SKM-1 treated with dmso at 0.1 percent for 144 hours (cell line): ENCODE data around the gene TRMT10A.
"Not testable (repeated sequence)": the region's sequence is repeated elsewhere in the genome, so short reads cannot be mapped to it uniquely, and the experiment has no call there.

Experiments
- DNase-seq: peaks from one replicate; lab custom pipeline; 2025; ENCODE audit not compliant: unreplicated experiment; lab: John Stamatoyannopoulos, UW

The TRMT10A gene

GRCh38 chr4:99552872-99553271, 11.0 kb downstream of the TRMT10A start:
- DNase-seq = no peak

DNA sequence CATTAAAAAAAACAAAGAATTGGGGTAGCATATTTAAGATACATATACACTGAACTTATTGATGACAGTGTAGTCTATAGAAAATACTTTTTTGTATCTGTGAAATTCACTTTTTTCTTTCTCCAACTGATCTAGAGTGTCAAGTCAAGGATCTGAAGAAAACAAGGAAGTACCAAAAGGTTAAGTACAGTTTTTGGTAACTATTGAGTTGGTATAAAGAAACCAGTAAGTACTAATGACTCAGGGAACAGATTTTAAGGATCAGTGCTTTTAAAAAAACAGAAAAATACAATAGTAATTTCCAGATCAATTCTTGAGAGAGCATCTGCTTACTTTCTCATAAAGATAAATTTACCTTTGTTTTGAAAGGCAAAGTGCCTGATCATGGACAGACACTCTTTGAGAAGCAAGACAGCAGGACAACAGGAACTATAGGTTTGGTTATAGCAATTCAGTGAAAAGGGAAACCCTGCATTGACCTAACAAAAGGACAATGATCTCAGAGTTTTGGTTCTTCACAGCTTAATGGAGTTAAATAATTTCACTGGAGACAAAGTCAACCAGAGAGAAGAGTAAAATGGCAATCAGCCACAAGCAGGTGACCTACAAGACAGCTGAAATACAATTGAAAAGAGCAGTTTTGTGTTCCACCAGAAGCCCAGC, 23.4 kb downstream of the TRMT10A start:
- no peak for DNase-seq

- DNase-seq = no peak
Measured at GRCh38 chr4:99537674-99538073, 26.2 kb downstream of the TRMT10A start.

- DNase-seq = no peak
Measured at GRCh38 chr4:99536848-99537247, 27.0 kb downstream of the TRMT10A start.

- DNase-seq = no peak
Measured at GRCh38 chr4:99536271-99536670, 27.6 kb downstream of the TRMT10A start.

- not testable (repeated sequence) for DNase-seq
Measured at GRCh38 chr4:99534699-99535098, 29.1 kb downstream of the TRMT10A start.

- DNase-seq = no peak
Measured at GRCh38 chr4:99529956-99530355, 33.9 kb downstream of the TRMT10A start.

- DNase-seq = no peak
Measured at GRCh38 chr4:99529228-99529627, 34.6 kb downstream of the TRMT10A start.

GRCh38 chr4:99518601-99519295, 45.1 kb downstream of the TRMT10A start:
- DNase-seq = peak; percentile 85

GRCh38 chr4:99510721-99511120, 53.1 kb downstream of the TRMT10A start, which contains the start of gene C4orf17:
C4orf17 (plus strand) TSS chr4:99511021; CDS start chr4:99513082, 2,061 bp downstream.
- no peak for DNase-seq

- DNase-seq = no peak
Measured at GRCh38 chr4:99507762-99508161, 56.1 kb downstream of the TRMT10A start.

DNA sequence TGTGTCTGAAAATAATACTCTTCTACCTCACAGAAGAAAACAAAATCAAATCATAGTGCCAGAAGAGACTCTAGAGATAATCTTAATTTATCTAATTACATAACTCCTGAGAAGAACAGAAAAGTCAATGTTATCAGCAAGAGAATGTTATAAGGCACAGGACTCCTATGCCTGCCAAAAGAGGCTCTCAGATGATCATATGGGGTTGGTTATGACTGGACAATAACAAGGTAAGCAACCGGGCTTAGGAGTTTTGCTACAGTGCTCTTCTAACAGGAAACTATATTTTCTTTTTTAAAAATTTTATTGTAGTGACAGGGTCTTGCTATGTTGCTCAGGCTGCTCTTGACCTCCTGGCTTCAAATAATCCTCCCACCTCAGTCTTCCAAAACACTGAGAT, 56.5 kb downstream of the TRMT10A start:
- no peak for DNase-seq

- DNase-seq = no peak
Measured at GRCh38 chr4:99506781-99507180, 57.1 kb downstream of the TRMT10A start.

DNA sequence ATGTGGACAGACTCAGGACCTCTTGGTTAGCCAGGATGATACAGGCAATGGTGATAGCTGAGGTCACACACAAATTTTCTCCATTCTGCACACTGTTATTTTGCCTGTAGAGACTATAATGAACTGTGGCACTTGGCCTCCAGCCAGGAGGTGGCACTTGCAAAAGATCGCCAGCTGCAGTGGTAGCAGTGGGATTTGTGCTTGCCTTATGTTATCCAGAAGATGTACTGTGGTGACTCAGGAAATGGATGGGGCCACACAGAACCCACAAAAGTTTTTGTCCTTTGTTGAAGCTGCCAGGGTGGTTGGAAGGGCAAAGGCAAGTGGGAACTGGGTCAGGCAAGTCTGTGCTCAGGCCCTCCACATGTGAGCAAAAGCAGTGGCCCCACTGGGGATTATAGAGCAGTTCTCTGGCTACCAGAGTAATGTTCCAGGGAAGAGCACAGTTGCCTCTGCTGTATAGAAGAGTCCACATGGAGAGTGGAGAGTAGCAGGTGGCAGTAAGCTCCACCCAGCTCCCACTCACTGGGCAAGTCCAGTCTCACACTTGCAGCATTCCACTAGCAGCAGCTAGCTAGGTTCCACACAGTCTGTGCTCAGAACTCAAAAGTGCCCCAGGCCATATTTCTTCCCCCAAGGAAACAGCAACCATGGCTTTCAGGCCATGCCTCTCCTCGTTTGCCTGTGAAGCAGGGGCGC, 58.9 kb downstream of the TRMT10A start:
- DNase-seq = no peak
